ENCODE data around the gene MANEA.

Gene MANEA

GRCh38 chr6:95587989-95588388 lies 10.7 kb downstream of the MANEA start:
- H3K27ac ChIP-seq (ENCODE audit: low read depth, low read length, severe bottlenecking) = no peak overlapping the region
- no peak overlapping the region for H3K4me3 ChIP-seq (ENCODE audit: extremely low read depth, insufficient read depth, low read length, poor library complexity, severe bottlenecking)
- H3K36me3 ChIP-seq (ENCODE audit: control insufficient read depth, insufficient read depth, low read length) = peaks cover 7% of the 10 kb centered on the region
- H3K4me1 ChIP-seq (ENCODE audit: control insufficient read depth, insufficient read depth, low read length, poor library complexity, severe bottlenecking) = no peaks in the 10 kb centered on the region
- no CpG with 5 or more reads among the region's 1 CpG for WGBS, 2 experiments (ENCODE audit: insufficient coverage in 2 of 2)
- H3K9me3 ChIP-seq (ENCODE audit: control insufficient read depth, low read length) = peaks cover 11% of the 10 kb centered on the region

- Histone ChIP-seq H3K27ac (ENCODE audit: low read depth, low read length, severe bottlenecking) (no peak overlapping the region), H3K36me3 (ENCODE audit: control insufficient read depth, insufficient read depth, low read length) (peaks cover 7% of the 10 kb centered on the region), H3K4me3 (ENCODE audit: extremely low read depth, insufficient read depth, low read length, poor library complexity, severe bottlenecking) (no peak overlapping the region), H3K9me3 (ENCODE audit: control insufficient read depth, low read length) (peaks cover 11% of the 10 kb centered on the region), H3K4me1 (ENCODE audit: control insufficient read depth, insufficient read depth, low read length, poor library complexity, severe bottlenecking) (no peaks in the 10 kb centered on the region)
- WGBS, 2 experiments (ENCODE audit: insufficient coverage in 2 of 2) = no CpG with 5 or more reads among the region's 1 CpG
Measured at GRCh38 chr6:95589067-95589466, 11.7 kb downstream of the MANEA start.

GRCh38 chr6:95589826-95590570 lies 12.7 kb downstream of the MANEA start:
- Histone ChIP-seq H3K27ac (ENCODE audit: low read depth, low read length, severe bottlenecking) (no peak overlapping the region), H3K4me3 (ENCODE audit: extremely low read depth, insufficient read depth, low read length, poor library complexity, severe bottlenecking) (no peak overlapping the region), H3K36me3 (ENCODE audit: control insufficient read depth, insufficient read depth, low read length) (peaks cover 7% of the 10 kb centered on the region), H3K4me1 (ENCODE audit: control insufficient read depth, insufficient read depth, low read length, poor library complexity, severe bottlenecking) (no peaks in the 10 kb centered on the region), H3K9me3 (ENCODE audit: control insufficient read depth, low read length) (peaks cover 4% of the 10 kb centered on the region)
- WGBS, 2 experiments (ENCODE audit: insufficient coverage in 2 of 2) = 71 to 80% methylated on average over 2 to 3 of the region's 4 CpGs

GRCh38 chr6:95593025-95593424 lies 15.7 kb downstream of the MANEA start:
- peaks cover 3% of the 10 kb centered on the region for H3K36me3 ChIP-seq (ENCODE audit: control insufficient read depth, insufficient read depth, low read length)
- no peaks in the 10 kb centered on the region for H3K9me3 ChIP-seq (ENCODE audit: control insufficient read depth, low read length)
- H3K4me3 ChIP-seq (ENCODE audit: extremely low read depth, insufficient read depth, low read length, poor library complexity, severe bottlenecking) = no peak overlapping the region
- H3K27ac ChIP-seq (ENCODE audit: low read depth, low read length, severe bottlenecking) = no peak overlapping the region
- H3K4me1 ChIP-seq (ENCODE audit: control insufficient read depth, insufficient read depth, low read length, poor library complexity, severe bottlenecking) = no peaks in the 10 kb centered on the region
- WGBS, 2 experiments (ENCODE audit: insufficient coverage in 2 of 2) = no CpG with 5 or more reads among the region's 2 CpGs

GRCh38 chr6:95596021-95596420 lies 18.7 kb downstream of the MANEA start:
- no peak overlapping the region for H3K27ac ChIP-seq (ENCODE audit: low read depth, low read length, severe bottlenecking)
- H3K4me1 ChIP-seq (ENCODE audit: control insufficient read depth, insufficient read depth, low read length, poor library complexity, severe bottlenecking) = no peaks in the 10 kb centered on the region
- no peaks in the 10 kb centered on the region for H3K9me3 ChIP-seq (ENCODE audit: control insufficient read depth, low read length)
- no peak overlapping the region for H3K4me3 ChIP-seq (ENCODE audit: extremely low read depth, insufficient read depth, low read length, poor library complexity, severe bottlenecking)
- no peaks in the 10 kb centered on the region for H3K36me3 ChIP-seq (ENCODE audit: control insufficient read depth, insufficient read depth, low read length)
- 100% methylated on average over 1 of the region's 3 CpGs for WGBS, 2 experiments (ENCODE audit: insufficient coverage in 2 of 2)

GRCh38 chr6:95599706-95600105 lies 22.4 kb downstream of the MANEA start:
- Histone ChIP-seq H3K4me1 (ENCODE audit: control insufficient read depth, insufficient read depth, low read length, poor library complexity, severe bottlenecking) (peaks cover 4% of the 10 kb centered on the region), H3K36me3 (ENCODE audit: control insufficient read depth, insufficient read depth, low read length) (no peaks in the 10 kb centered on the region), H3K4me3 (ENCODE audit: extremely low read depth, insufficient read depth, low read length, poor library complexity, severe bottlenecking) (no peak overlapping the region), H3K9me3 (ENCODE audit: control insufficient read depth, low read length) (no peaks in the 10 kb centered on the region), H3K27ac (ENCODE audit: low read depth, low read length, severe bottlenecking) (no peak overlapping the region)

GRCh38 chr6:95601133-95601532 lies 23.8 kb downstream of the MANEA start:
- no peaks in the 10 kb centered on the region for H3K9me3 ChIP-seq (ENCODE audit: control insufficient read depth, low read length)
- H3K27ac ChIP-seq (ENCODE audit: low read depth, low read length, severe bottlenecking) = no peak overlapping the region
- peaks cover 4% of the 10 kb centered on the region for H3K4me1 ChIP-seq (ENCODE audit: control insufficient read depth, insufficient read depth, low read length, poor library complexity, severe bottlenecking)
- 100% methylated on average over 2 of the region's 3 CpGs; no CpG with 5 or more reads in 1 of the 2 experiments for whole genome bisulfite sequencing, 2 experiments (ENCODE audit: insufficient coverage in 2 of 2)
- H3K36me3 ChIP-seq (ENCODE audit: control insufficient read depth, insufficient read depth, low read length) = no peaks in the 10 kb centered on the region
- H3K4me3 ChIP-seq (ENCODE audit: extremely low read depth, insufficient read depth, low read length, poor library complexity, severe bottlenecking) = no peak overlapping the region

- H3K4me1 ChIP-seq (ENCODE audit: control insufficient read depth, insufficient read depth, low read length, poor library complexity, severe bottlenecking) = no peaks in the 10 kb centered on the region
Measured at GRCh38 chr6:95614094-95614493, 36.8 kb downstream of the MANEA start.

GRCh38 chr6:95629551-95629950 lies 52.2 kb downstream of the MANEA start:
- no peak overlapping the region for H3K4me3 ChIP-seq (ENCODE audit: extremely low read depth, insufficient read depth, low read length, poor library complexity, severe bottlenecking)
- H3K27ac ChIP-seq (ENCODE audit: low read depth, low read length, severe bottlenecking) = no peak overlapping the region
- WGBS, 2 experiments (ENCODE audit: insufficient coverage in 2 of 2) = 79% methylated on average over 2 of the region's 2 CpGs; no CpG with 5 or more reads in 1 of the 2 experiments
- H3K9me3 ChIP-seq (ENCODE audit: control insufficient read depth, low read length) = no peaks in the 10 kb centered on the region
- H3K36me3 ChIP-seq (ENCODE audit: control insufficient read depth, insufficient read depth, low read length) = no peaks in the 10 kb centered on the region
- H3K4me1 ChIP-seq (ENCODE audit: control insufficient read depth, insufficient read depth, low read length, poor library complexity, severe bottlenecking) = no peaks in the 10 kb centered on the region

More at GRCh38 chr6:95614094-95614493, 36.8 kb downstream of the MANEA start:
- Histone ChIP-seq H3K27ac (ENCODE audit: low read depth, low read length, severe bottlenecking) (no peak overlapping the region), H3K4me3 (ENCODE audit: extremely low read depth, insufficient read depth, low read length, poor library complexity, severe bottlenecking) (no peak overlapping the region), H3K36me3 (ENCODE audit: control insufficient read depth, insufficient read depth, low read length) (no peaks in the 10 kb centered on the region), H3K9me3 (ENCODE audit: control insufficient read depth, low read length) (no peaks in the 10 kb centered on the region)
- WGBS, 2 experiments (ENCODE audit: insufficient coverage in 2 of 2) = 80% methylated on average over 1 of the region's 3 CpGs; no CpG with 5 or more reads in 1 of the 2 experiments

GRCh38 chr6:95636552-95637431 lies 59.5 kb downstream of the MANEA start:
- WGBS, 2 experiments (ENCODE audit: insufficient coverage in 2 of 2) = 88 to 89% methylated on average over 19 to 22 of the region's 25 CpGs
- Histone ChIP-seq H3K4me1 (ENCODE audit: control insufficient read depth, insufficient read depth, low read length, poor library complexity, severe bottlenecking) (no peaks in the 10 kb centered on the region), H3K36me3 (ENCODE audit: control insufficient read depth, insufficient read depth, low read length) (no peaks in the 10 kb centered on the region), H3K27ac (ENCODE audit: low read depth, low read length, severe bottlenecking) (no peak overlapping the region), H3K9me3 (ENCODE audit: control insufficient read depth, low read length) (no peaks in the 10 kb centered on the region), H3K4me3 (ENCODE audit: extremely low read depth, insufficient read depth, low read length, poor library complexity, severe bottlenecking) (no peak overlapping the region)

GRCh38 chr6:95648636-95649035 lies 71.3 kb downstream of the MANEA start:
- Histone ChIP-seq H3K4me1 (ENCODE audit: control insufficient read depth, insufficient read depth, low read length, poor library complexity, severe bottlenecking) (no peaks in the 10 kb centered on the region), H3K4me3 (ENCODE audit: extremely low read depth, insufficient read depth, low read length, poor library complexity, severe bottlenecking) (no peak overlapping the region), H3K9me3 (ENCODE audit: control insufficient read depth, low read length) (no peaks in the 10 kb centered on the region), H3K27ac (ENCODE audit: low read depth, low read length, severe bottlenecking) (no peak overlapping the region), H3K36me3 (ENCODE audit: control insufficient read depth, insufficient read depth, low read length) (no peaks in the 10 kb centered on the region)
- WGBS, 2 experiments (ENCODE audit: insufficient coverage in 2 of 2) = no CpG with 5 or more reads among the region's 2 CpGs
